Fibroblast of the aortic adventitia (primary cell): ENCODE data around the gene CELF5. TPM values are rescaled to one million over a fixed set of nuclear protein-coding genes. Genes with fewer than 3 reads are reported as not detected.

Experiments
- DNase-seq: peaks from one replicate; pipeline ENCODE4 v3.0.0-alpha.2; 2010; ENCODE audit warnings: low read depth
- H3K4me3 ChIP-seq: 2 replicates; pipeline ENCODE4 v1.5.1; 2011; ENCODE audit warnings: low read depth, mild to moderate bottlenecking, control low read depth, low read length, moderate library complexity
- CTCF ChIP-seq: IDR thresholded peaks from 2 replicates; pipeline ENCODE4 v1.5.1; 2011; ENCODE audit warnings: mild to moderate bottlenecking, low read length, control low read depth, inconsistent platforms; ENCODE audit not compliant: insufficient read depth
- total RNA-seq: library from RNA; depleted of rRNA; stranded (reverse); fragments of >200 nt; gene quantifications from 2 replicates; pipeline ENCODE4 v1.2.3, GENCODE V29; 2012; ENCODE audit warnings: low replicate concordance

The CELF5 gene
- total RNA-seq, 1 donor, result not detected

- TF ChIP-seq CTCF, result no peak
- no peak overlapping the region for H3K4me3 ChIP-seq
- no peak for DNase-seq
Observed at GRCh38 chr19:3292958-3293529, 68.6 kb downstream of the CELF5 start.

- no peak for DNase-seq
- H3K4me3 ChIP-seq, result no peak overlapping the region
- TF ChIP-seq CTCF, result no peak
Observed at GRCh38 chr19:3293560-3293959, 69.1 kb downstream of the CELF5 start.

- TF ChIP-seq CTCF, result no peak
- H3K4me3 ChIP-seq, result no peak overlapping the region
- DNase-seq, result no peak
Observed at GRCh38 chr19:3294080-3294850, 69.8 kb downstream of the CELF5 start.

GRCh38 chr19:3295581-3295980 lies 71.1 kb downstream of the CELF5 start:
- TF ChIP-seq CTCF, result no peak
- no peak for DNase-seq

GRCh38 chr19:3296034-3296433 lies 71.6 kb downstream of the CELF5 start:
- TF ChIP-seq CTCF, result no peak
- DNase-seq, result no peak
- H3K4me3 ChIP-seq, result no peak overlapping the region

More at GRCh38 chr19:3295581-3295980, 71.1 kb downstream of the CELF5 start:
- H3K4me3 ChIP-seq, result no peak overlapping the region

- no peak overlapping the region for H3K4me3 ChIP-seq
- TF ChIP-seq CTCF, result no peak
- DNase-seq, result no peak
Observed at GRCh38 chr19:3296446-3296845, 72.0 kb downstream of the CELF5 start.
